HG03575 (cell line): ENCODE measurements around the gene AP4M1.
"Not testable (repeated sequence)": the region's sequence is repeated elsewhere in the genome, so short reads cannot be mapped to it uniquely, and the experiment has no call there.

Source experiments
- ATAC-seq: cut with Tn5 transposase; IDR thresholded peaks from one replicate; pipeline ENCODE4 v1.9.1; 2021; ENCODE audit not compliant: unreplicated experiment, insufficient number of reproducible peaks, low FRiP score; ENCODE audit errors: extremely low read depth

The AP4M1 gene

DNA sequence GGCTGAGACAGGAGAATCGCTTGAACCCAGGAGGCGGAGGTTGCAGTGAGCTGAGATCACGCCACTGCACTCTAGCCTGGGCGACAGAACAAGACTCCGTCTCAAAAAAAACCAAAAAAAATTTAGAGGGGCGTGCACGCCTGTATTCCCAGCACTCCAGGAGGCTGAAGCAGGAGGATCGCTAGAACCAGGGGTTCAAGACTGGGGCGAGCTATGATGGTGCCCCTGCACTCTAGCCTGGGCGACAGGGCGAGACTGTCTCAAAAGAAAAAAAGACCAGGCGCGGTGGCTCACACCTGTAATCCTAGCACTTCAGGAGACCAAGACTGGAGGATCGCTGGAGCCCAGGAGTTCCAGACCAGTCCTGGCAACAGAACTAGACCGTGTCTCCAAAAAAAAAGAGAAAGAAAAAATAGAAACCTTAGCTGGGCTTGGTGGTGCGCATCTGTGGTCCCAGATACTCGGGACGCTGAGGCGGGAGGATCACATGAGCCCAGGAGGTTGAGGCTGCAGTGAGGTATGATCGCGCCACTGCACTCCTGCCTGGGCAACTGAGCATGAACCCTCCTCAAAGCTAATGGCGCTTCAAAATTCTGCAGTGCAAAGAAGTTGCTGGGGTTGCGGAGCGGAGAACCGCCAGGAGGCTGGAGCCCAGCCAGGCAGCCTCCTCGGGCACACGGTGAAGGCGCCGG, 24.9 kb downstream of the AP4M1 start:
- no peak for ATAC-seq

DNA sequence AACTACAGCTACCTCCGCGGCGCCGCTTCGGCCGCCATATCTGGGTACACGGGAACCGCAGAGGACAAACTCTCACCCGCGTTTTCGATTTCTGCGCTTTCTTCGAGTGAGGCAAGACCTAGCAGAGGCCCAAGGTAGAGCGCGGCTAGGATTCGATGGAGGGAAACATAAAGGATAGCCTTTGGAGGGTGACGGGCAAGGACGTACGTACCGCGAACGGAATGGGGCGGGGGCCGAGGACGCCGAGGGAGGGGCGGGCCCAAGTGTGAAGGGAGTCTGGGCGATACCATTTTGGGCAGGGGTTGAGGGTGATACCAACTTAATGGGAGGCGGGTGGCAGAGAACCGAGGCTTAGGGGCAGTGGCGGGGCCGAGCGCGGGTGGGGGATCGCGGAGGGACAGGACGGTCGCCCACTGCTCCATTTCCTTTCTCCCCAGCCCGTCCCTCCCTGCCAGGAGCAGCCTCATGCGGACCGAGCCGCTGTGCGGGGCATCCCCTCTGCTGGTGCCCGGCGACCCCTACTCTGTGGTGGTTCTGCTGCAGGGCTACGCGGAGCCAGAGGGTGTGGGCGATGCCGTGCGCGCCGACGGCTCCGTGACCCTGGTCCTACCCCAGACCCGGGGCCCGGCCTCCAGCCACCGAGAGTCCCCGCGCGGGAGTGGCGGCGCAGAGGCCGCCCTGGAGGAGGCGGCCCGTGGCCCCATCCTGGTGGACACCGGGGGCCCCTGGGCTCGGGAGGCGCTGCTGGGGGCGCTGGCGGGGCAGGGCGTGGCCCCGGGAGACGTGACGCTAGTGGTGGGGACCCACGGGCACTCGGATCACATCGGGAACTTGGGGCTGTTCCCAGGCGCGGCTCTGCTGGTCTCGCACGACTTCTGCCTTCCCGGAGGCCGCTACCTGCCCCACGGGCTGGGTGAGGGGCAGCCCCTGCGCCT, 25.8 kb downstream of the AP4M1 start, which contains the start of gene MBLAC1:
Gene MBLAC1 (plus strand): TSS at position 37 of the 935 bp plus-strand sequence. CDS start 429 bp downstream, at position 466.
- no peak for ATAC-seq

DNA sequence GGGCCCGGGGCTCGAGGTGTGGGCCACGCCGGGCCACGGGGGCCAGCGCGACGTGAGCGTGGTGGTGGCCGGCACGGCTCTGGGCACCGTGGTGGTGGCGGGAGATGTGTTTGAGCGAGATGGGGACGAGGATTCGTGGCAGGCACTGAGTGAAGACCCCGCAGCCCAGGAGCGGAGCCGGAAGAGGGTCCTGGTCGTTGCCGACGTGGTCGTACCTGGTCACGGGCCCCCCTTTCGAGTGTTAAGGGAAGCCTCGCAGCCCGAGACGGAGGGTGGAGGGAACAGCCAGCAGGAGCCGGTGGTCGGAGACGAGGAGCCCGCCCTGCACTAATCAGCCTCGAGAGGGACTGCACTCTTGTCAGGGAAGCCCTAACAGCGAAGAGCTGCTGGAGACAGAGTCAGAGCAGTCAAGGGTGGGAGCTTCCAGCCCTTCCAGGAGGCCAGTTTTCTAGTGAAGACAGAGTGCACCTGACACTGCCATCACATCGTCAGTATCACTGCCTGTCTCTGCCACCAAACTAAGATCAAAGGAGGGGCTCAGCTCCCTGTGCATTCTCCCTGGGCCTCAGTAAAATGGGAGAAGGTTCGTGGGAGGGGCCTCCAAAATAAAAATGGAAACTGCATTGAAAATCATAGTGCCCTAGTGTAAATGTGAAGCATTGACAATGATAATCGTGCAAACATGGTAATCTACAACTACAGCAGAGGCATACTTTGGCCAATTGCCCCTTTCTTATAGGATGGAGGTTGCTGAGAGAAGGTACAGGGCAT, 26.6 kb downstream of the AP4M1 start:
- ATAC-seq, result no peak

DNA sequence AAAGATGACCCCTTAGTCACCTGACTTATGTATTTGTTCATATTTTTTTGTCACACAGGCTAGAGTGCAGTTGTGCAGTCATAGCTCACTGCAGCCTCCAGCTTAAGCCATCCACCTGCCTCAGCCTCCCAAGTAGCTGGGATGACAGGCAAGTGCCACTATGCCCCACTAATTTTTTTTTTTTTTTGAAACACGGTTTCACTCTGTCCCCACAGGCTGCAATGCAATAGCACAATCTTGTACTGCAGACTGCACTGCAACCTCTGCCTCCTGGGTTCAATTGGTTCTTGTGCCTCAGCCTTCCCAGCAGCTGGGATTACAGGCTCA, 27.2 kb downstream of the AP4M1 start:
- ATAC-seq, result no peak

DNA sequence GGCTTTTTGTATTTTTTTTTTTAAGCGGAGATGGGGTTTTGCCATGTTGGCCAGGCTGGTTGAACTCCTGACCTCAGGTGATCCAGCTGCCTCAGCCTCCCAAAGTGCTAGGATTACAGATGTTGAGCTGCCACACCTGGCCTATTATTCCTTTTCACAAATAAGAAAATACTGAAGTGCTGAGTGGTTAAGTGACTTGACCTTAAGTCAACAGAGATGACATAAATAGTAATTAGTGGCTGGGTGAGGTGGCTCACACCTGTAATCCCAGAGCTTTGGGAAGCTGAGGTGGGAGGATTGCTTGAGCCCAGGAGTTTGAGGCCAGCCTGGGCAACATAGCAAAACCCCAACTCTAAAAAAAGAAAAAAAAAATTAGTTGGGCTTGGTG, 28.8 kb downstream of the AP4M1 start:
- ATAC-seq, result not testable (repeated sequence)

DNA sequence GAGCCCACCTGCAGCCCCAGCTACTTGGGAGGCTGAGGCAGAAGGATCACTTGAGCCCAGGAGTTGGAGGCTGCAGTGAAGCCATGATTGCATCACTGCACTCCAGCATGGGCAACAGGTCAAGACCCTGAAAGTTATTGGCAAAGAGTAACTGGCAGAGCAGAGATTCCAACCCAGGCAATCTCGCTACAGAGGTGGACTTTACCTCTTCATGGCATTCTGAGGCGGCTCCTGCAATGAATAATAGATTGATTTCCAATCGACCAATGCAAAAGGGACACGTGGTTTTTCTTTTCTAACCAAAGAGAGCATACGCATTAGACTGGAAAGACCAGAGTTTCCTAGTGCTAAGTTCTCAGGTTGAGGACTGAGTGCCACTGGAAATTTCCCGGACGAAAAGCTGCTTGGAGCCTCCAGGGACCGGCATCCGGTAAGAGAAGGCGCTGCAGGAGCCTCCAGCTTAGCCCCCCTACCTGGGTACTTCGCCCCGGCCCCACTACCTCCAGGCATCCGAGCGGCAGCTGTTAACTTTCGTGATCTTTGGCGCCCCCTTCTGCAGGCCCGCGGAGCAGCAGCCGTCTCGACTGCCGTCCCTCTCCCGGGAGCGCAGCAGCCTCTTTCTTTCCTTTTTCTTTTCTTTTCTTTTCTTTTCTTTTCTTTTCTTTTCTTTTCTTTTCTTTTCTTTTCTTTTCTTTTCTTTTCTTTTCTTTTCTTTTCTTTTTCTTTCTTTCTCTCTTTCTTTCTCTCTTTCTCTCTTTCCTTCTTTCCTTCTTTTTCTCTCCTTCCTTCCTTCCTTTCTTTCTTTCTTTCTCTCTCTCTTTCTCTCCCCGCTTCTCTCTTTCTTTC, 29.4 kb downstream of the AP4M1 start:
- ATAC-seq, result no peak

DNA sequence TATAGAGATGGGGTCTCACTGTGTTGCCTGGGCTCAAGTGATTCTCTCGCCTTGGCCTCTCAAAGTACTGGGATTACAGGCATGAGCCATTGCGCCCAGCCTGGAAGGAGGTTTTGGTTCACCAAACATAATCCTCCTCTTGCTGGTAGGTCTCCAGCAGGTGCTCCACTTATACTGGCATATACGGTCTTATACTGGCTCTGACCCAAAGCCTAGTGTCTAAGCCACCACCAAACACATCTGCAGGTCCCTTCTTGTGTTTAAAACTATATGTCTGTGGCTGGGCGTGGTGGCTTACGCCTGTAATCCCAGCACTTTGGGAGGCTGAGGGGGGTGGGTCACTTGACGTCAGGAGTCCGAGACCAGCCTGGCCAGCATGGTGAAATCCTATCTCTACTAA, 30.7 kb downstream of the AP4M1 start:
- no peak for ATAC-seq

DNA sequence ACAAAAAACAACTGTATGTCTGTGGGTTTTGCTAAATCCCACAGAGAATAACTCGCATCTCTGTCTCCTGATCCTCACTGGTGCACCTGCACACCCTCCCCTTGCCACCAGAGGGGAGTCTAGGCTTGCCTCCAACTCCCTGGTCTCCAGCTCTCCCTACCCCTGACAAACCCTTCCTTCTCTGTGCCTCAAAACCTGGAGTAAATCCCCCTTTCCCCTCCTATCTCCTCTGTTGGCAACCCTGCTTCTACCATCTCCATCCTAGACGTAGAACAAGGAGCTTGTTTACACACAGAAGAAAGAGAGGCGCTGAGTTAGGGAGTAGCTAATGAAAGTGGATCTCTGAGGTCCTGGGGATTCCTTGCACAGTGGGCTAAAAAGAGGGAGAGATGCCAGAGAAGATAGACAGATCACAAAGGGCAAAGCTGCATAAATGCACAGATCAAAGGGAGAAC, 31.3 kb downstream of the AP4M1 start:
- no peak for ATAC-seq

DNA sequence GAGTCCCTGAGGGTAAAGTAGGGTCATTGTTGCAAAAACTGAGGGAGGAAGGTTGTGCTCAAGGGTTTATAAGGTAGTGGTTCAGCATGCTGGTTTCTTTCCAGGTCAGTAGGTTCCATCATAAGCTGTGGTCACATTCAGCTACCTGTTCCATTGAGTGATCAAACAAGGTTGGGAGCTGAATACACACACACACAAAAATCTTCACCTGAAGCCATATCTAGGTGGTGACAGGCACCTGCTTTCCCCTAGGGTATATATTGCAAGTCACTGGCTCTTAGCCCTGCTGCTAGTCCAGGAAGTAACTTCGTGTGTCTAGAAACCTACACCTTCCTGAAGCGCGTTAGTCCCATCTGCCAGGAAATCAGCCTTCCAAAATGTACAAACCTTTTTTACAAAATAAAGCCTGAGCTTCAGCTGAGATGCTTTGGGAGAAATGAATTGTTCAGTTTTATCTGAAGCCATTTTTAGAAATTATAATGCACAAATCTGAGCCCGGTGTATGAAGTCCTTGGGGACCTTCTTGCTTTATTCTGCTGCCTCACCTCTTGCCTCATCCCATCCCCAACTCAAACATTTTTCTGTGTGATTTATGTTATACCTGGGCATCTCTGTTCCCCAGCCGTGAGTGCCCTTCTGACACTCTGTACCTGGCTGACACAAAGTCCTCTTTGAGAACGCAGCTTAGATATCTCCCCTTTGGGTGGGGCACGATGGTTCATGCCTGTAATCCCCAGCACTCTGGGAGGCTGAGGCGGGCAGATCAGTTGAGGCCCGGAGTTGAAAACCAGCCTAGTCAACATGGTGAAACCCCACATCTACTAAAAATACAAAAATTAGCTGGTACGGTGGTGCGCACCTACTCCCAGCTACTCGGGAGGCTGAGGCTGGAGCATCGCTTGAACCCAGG, 36.7 kb downstream of the AP4M1 start:
- ATAC-seq, result no peak

DNA sequence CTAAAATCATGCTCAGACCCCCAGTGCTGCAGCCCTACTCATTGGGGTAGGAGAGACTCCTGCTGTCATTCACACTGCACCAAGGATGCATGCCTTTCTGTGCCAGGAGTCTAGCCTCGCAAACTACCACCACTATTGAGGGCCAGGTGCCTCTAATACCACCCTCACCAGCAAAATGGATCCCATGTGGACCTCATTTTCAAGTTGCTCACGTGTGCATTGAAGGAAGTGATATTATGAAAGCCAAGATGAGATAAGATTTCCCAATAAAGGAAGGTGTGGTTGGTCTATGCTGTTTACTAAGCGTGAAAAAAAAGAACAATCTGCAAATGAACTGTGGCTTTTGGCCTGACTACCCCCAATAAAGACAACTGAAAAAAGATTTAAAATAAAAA, 40.1 kb downstream of the AP4M1 start:
- no peak for ATAC-seq

DNA sequence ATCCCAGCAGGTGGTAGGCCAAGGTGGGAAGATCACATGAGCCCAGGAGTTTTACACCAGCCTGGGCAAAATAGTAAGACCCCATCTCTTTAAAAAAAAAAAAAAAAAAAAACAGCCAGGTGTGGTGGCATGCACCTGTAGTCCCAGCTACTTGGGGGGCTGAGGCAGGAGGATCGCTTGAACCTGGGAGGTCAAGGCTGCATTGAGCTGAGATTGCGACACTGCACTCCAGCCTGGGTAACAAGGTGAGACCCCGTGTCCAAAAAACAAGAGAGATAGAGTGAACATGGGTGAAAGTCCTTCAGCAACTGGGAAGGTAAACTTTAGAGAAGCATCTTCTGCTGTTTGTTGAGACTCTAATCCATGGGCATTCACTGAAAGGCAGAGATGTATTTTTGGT, 41.0 kb downstream of the AP4M1 start:
- ATAC-seq, result no peak

DNA sequence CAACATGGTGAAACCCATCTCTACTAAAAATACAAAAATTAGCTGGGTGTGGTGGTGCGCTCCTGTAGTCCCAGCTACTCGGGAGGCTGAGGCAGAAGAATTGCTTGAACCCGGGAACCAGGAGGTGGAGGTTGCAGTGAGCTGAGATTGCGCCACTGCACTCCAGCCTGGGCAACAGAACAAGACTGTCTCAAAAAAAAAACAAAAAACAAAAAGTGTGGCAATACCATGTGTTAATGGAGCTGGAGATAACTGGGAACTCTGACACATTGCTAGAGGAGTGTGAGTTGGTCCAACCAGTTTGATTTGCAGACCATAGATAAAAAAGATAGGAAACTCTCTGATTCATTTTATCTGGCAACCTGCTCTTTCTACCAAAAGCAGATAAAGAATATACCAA, 44.9 kb downstream of the AP4M1 start:
- not testable (repeated sequence) for ATAC-seq

DNA sequence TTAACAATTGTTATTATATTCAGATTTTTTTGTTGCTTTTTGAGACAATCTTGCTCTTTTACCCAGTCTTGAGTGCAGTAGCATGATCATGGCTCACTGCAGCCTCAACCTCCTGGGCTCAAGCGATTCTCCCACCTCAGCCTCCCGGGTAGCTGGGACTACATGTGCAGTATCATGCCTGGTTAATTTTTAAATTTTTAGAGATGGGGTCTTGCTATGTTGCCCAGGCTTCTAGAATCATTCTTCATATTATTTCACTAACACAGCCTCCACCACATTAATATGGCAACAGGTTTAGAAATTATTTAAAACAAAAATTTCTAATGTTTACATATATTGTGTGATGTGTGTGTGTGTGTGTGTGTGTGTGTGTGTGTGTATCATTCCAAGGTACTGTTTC, 45.8 kb downstream of the AP4M1 start:
- ATAC-seq, result no peak

DNA sequence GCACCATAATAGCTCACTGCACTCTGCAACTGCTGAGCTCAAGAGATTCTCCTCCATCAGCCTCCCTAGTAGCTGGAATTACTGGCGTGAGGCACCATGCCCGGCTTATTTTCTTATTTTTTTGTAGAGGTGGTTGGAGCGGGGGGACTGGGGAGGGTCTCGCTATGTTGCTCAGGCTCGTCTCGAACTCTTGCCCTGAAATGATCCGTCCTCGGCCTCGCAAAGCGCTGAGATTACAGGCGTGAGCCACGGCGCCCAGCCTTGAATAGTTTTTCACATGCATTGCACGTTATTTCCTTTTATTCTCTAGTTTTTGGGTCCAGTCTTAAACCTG, 46.7 kb downstream of the AP4M1 start:
- ATAC-seq, result no peak

DNA sequence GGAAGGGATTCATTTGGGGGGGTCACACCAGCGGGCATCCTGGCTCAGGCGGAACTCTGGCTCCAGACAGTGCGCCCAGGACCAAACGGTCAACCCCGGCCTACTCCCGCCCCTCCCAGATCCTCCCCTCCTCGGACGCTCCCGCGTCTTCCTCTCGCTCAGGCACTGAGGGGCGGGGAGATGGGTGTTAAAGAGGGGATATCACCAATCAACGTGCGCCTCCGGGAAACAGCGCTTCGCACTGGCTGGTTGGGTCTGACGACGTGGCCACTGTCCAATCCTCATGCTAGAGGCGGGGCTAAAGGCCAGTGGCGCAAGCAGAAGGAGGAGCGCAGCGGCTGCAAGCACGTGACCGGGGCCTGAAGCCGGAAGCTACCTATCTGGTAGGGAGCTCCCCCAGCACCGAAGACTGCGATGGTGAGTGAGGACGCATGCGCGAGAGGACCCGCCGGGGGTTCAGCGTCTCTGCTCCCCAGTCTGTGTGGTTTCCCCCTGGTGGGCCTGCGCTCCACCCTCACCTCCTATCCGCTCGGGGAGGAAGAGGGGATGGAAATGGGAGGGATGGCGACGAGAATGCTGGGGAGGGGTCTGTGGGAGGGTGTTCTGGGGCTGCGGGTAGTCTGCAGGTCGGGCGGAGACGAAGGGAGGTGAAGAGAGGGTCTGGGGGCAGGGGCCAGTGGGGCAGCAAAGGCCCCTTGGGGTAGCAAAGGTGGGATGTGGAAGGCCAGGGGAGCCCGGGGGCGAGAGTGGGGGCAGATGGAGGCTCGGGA, 47.3 kb downstream of the AP4M1 start, which contains the start of gene LAMTOR4:
Gene LAMTOR4 (plus strand): TSS at position 360 of the 770 bp plus-strand sequence. CDS start 55 bp downstream, at position 415.
- ATAC-seq, result peak; percentile 94

DNA sequence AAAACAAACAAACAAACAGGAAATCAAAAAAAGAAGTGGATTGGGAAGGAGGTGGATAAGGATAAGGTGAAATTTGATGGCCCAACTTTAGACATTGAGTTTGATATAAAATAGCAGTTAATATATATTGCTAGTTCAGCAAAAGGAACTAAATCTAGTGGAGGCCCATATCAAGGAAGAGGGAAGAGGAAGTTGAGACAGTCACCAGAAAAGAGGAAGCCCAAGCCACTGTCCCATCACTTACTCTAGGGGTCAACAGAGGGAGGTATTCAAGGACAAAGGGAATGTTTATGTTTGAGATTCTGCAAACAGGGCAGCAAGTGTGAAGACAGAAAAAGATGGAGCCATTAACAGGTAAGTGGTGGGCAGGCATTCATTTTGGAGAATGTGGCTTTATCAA, 51.0 kb downstream of the AP4M1 start:
- ATAC-seq, result no peak
